ENCODE results near the gene USP28.

The USP28 gene

GRCh38 chr11:113847111-113847510 is 28.3 kb downstream of the USP28 start:
- H3K4me3 ChIP-seq (ENCODE audit: low read depth, low read length), result no peak overlapping the region
- TF ChIP-seq CTCF (IDR thresholded peaks at IDR 0.05; ENCODE audit: low read depth, low read length), result no peak
- no peak for DNase-seq (ENCODE audit: low read depth, low spot score)
- in situ Hi-C loops (cut with HindIII; ENCODE audit: low sequenced_read_pairs), result no loop called here

- no peak for TF ChIP-seq CTCF (IDR thresholded peaks at IDR 0.05; ENCODE audit: low read depth, low read length)
- DNase-seq (ENCODE audit: low read depth, low spot score), result no peak
- H3K4me3 ChIP-seq (ENCODE audit: low read depth, low read length), result no peak overlapping the region
- in situ Hi-C loops (cut with HindIII; ENCODE audit: low sequenced_read_pairs), result no loop called here
These were observed 33.7 kb downstream of the USP28 start for GRCh38 chr11:113841691-113842090.

GRCh38 chr11:113840932-113841664 is 34.3 kb downstream of the USP28 start:
- no peak overlapping the region for H3K4me3 ChIP-seq (ENCODE audit: low read depth, low read length)
- in situ Hi-C loops (cut with HindIII; ENCODE audit: low sequenced_read_pairs), result no loop called here
- no peak for DNase-seq (ENCODE audit: low read depth, low spot score)
- no peak for TF ChIP-seq CTCF (IDR thresholded peaks at IDR 0.05; ENCODE audit: low read depth, low read length)

GRCh38 chr11:113839842-113840241 is 35.5 kb downstream of the USP28 start:
- TF ChIP-seq CTCF (IDR thresholded peaks at IDR 0.05; ENCODE audit: low read depth, low read length), result no peak
- H3K4me3 ChIP-seq (ENCODE audit: low read depth, low read length), result no peak overlapping the region
- DNase-seq (ENCODE audit: low read depth, low spot score), result no peak
- in situ Hi-C loops (cut with HindIII; ENCODE audit: low sequenced_read_pairs), result no loop called here

GRCh38 chr11:113838005-113838404 is 37.4 kb downstream of the USP28 start:
- in situ Hi-C loops (cut with HindIII; ENCODE audit: low sequenced_read_pairs), result no loop called here
- H3K4me3 ChIP-seq (ENCODE audit: low read depth, low read length), result no peak overlapping the region
- no peak for TF ChIP-seq CTCF (IDR thresholded peaks at IDR 0.05; ENCODE audit: low read depth, low read length)
- no peak for DNase-seq (ENCODE audit: low read depth, low spot score)

- no peak for TF ChIP-seq CTCF (IDR thresholded peaks at IDR 0.05; ENCODE audit: low read depth, low read length)
- no peak overlapping the region for H3K4me3 ChIP-seq (ENCODE audit: low read depth, low read length)
- DNase-seq (ENCODE audit: low read depth, low spot score), result no peak
- in situ Hi-C loops (cut with HindIII; ENCODE audit: low sequenced_read_pairs), result no loop called here
These were observed 40.1 kb downstream of the USP28 start for GRCh38 chr11:113835306-113835705.

Data from astrocyte of the spinal cord (primary cell).